ENCODE results near the gene NT5C1A.

GRCh38 chr1:39652105-39652504 lies 19.8 kb downstream of the NT5C1A start:
- TF ChIP-seq, protein P1, sequence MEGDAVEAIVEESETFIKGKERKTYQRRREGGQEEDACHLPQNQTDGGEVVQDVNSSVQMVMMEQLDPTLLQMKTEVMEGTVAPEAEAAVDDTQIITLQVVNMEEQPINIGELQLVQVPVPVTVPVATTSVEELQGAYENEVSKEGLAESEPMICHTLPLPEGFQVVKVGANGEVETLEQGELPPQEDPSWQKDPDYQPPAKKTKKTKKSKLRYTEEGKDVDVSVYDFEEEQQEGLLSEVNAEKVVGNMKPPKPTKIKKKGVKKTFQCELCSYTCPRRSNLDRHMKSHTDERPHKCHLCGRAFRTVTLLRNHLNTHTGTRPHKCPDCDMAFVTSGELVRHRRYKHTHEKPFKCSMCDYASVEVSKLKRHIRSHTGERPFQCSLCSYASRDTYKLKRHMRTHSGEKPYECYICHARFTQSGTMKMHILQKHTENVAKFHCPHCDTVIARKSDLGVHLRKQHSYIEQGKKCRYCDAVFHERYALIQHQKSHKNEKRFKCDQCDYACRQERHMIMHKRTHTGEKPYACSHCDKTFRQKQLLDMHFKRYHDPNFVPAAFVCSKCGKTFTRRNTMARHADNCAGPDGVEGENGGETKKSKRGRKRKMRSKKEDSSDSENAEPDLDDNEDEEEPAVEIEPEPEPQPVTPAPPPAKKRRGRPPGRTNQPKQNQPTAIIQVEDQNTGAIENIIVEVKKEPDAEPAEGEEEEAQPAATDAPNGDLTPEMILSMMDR (IDR thresholded peaks at IDR 0.05; ENCODE audit: low read depth, low read length): no peak
- TF ChIP-seq EZH2phosphoT487 (IDR thresholded peaks at IDR 0.05; ENCODE audit: low read depth): no peak
